HCT116 (cell line): ENCODE measurements around the gene PEX26. TPM values are rescaled to one million over a fixed set of nuclear protein-coding genes. Genes with fewer than 3 reads are reported as not detected.

Experiments
- ATAC-seq: fragments of 200-7000 bp; cut with Tn5 transposase; 2 replicates; pipeline ENCODE4 v1.9.1; 2020; ENCODE audit warnings: mild to moderate bottlenecking, moderate library complexity
- BruUV-seq: library from RNA; stranded (reverse); fragments of 400-500 nt; replicated peaks from 2 replicates; lab custom pipeline; 2021; lab: Mats Ljungman, UMichigan
- CTCF ChIA-PET: fragments of 300-600 bp; sonication (Branson Sonifier 250); formaldehyde crosslinking; loops from one replicate; lab custom pipeline; 2021; ENCODE audit warnings: antibody characterized with exemption; lab: Charles Lee
- POLR2A ChIA-PET: fragments of 300-600, 350-600 bp; sonication (Branson Sonifier 250); formaldehyde crosslinking; loops from one replicate; lab custom pipeline; 2021; ENCODE audit warnings: antibody characterized with exemption; lab: Charles Lee
- RAD21 ChIA-PET, 2 experiments: fragments of 300-600 bp; sonication (Branson Sonifier 250); formaldehyde crosslinking; loops; one replicate each; lab custom pipeline; 2023; ENCODE audit warnings: low total read pairs in 2 of 2; ENCODE audit not compliant: uncharacterized antibody in 2 of 2, unreplicated experiment in 2 of 2, low non-redundant PET in 1 of 2; lab: Charles Lee
- DNase-seq: peaks from one replicate; pipeline ENCODE4 v3.0.0-alpha.2; 2010; ENCODE audit warnings: low read depth, low spot score
- H2AFZ ChIP-seq: fragments of 200-600 bp; shearing (Covaris generic), sonication (generic); 2 replicates; pipeline ENCODE4 v1.6.1; 2017; ENCODE audit warnings: low read depth, mixed run types, mixed read lengths, antibody characterized with exemption, low read length; ENCODE audit not compliant: poor library complexity, severe bottlenecking
- H3K27ac ChIP-seq: 2 replicates; pipeline ENCODE4 v1.5.1; 2012; ENCODE audit warnings: low read depth, low read length
- H3K27me3 ChIP-seq: fragments of 200-600 bp; sonication (generic); 2 replicates; pipeline ENCODE4 v1.6.1; 2016; ENCODE audit warnings: mixed run types, low read length, mixed read lengths; ENCODE audit not compliant: insufficient read depth
- H3K36me3 ChIP-seq, 2 experiments: fragments of 200-500 bp in 1 of 2; fragments of 200-600 bp in 1 of 2; sonication (Bioruptor generic) in 1 of 2; sonication (generic) in 1 of 2; 2 replicates each; pipeline versions ENCODE4 v1.5.1 to v1.6.1; 2014 to 2016; ENCODE audit warnings: low read length in 2 of 2, inconsistent platforms in 1 of 2, mixed read lengths in 1 of 2, mixed run types in 1 of 2; ENCODE audit not compliant: insufficient read depth in 2 of 2, control insufficient read depth in 1 of 2
- H3K4me1 ChIP-seq, 2 experiments: fragments of 200-600 bp in 1 of 2; sonication (generic) in 1 of 2; 2 replicates each; pipeline versions ENCODE4 v1.5.1 to v1.6.1; 2012 to 2017; ENCODE audit warnings: low read length in 2 of 2, inconsistent platforms in 1 of 2, mild to moderate bottlenecking in 1 of 2, mixed read lengths in 1 of 2, mixed run types in 1 of 2, moderate library complexity in 1 of 2; ENCODE audit not compliant: insufficient read depth in 2 of 2, control insufficient read depth in 1 of 2
- H3K4me2 ChIP-seq: fragments of 200-600 bp; sonication (generic); 2 replicates; pipeline ENCODE4 v1.6.1; 2017; ENCODE audit warnings: mixed run types, low read length, mixed read lengths
- H3K4me3 ChIP-seq, 2 experiments: fragments of 200-600 bp in 1 of 2; sonication (generic) in 1 of 2; replicated peaks in 1 of 2; 2 replicates each; pipeline ENCODE4 v1.5.1; 2011 to 2016; ENCODE audit warnings: low read length in 2 of 2, control low read depth in 1 of 2, low read depth in 1 of 2, mild to moderate bottlenecking in 1 of 2, mixed read lengths in 1 of 2, mixed run types in 1 of 2
- H3K79me2 ChIP-seq: fragments of 200-600 bp; sonication (generic); 2 replicates; pipeline ENCODE4 v1.6.1; 2017; ENCODE audit warnings: mild to moderate bottlenecking, mixed run types, low read length, moderate library complexity, mixed read lengths; ENCODE audit not compliant: insufficient read depth
- H3K9ac ChIP-seq: fragments of 200-600 bp; sonication (generic); 2 replicates; pipeline ENCODE4 v1.6.1; 2016; ENCODE audit warnings: low read length, mixed read lengths
- H3K9me2 ChIP-seq: fragments of 200-600 bp; sonication (generic), shearing (Covaris generic); 2 replicates; pipeline ENCODE4 v1.6.1; 2017; ENCODE audit warnings: mixed run types, mild to moderate bottlenecking, moderate library complexity; ENCODE audit not compliant: insufficient read depth
- H3K9me3 ChIP-seq, 2 experiments: fragments of 200-500 bp in 1 of 2; fragments of 200-600 bp in 1 of 2; sonication (Bioruptor generic) in 1 of 2; sonication (generic) in 1 of 2; 2 replicates each; pipeline ENCODE4 v1.6.1; 2014 to 2017; ENCODE audit warnings: low read length in 2 of 2, mixed read lengths in 2 of 2, inconsistent platforms in 1 of 2, low read depth in 1 of 2, mild to moderate bottlenecking in 1 of 2, mixed run types in 1 of 2, moderate library complexity in 1 of 2; ENCODE audit not compliant: control insufficient read depth in 1 of 2, insufficient read depth in 1 of 2
- H4K20me1 ChIP-seq: fragments of 200-600 bp; sonication (generic), shearing (Covaris generic); 2 replicates; pipeline ENCODE4 v1.6.1; 2017; ENCODE audit warnings: mixed run types, mild to moderate bottlenecking, moderate library complexity; ENCODE audit not compliant: insufficient read depth
- ELF1 ChIP-seq: IDR thresholded peaks from 2 replicates; pipeline ENCODE4 v1.6.1; 2012; ENCODE audit warnings: low read depth, borderline replicate concordance
- EZH2phosphoT487 ChIP-seq: fragments of 200-600 bp; IDR thresholded peaks from 2 replicates; pipeline ENCODE4 v1.6.1; 2018; ENCODE audit warnings: antibody characterized with exemption, borderline replicate concordance
- TCF7L2 ChIP-seq: IDR thresholded peaks from 2 replicates; pipeline ENCODE4 v1.7.0; 2011; ENCODE audit warnings: borderline replicate concordance, inconsistent platforms; ENCODE audit not compliant: insufficient read depth, insufficient read length; ENCODE audit errors: extremely low read depth
- intact Hi-C: fragments of 100-400 bp; cut with micrococcal nuclease; formaldehyde crosslinking; loops from 2 replicates; pipeline ENCODE4 v1.10.0; 2022
- total RNA-seq: library from RNA; stranded (reverse); gene quantifications from one replicate; pipeline ENCODE4 v1.2.1, GENCODE V29; 2021; ENCODE audit not compliant: unreplicated experiment
- TF ChIP-seq, protein P1 (sequence below): IDR thresholded peaks from 2 replicates; pipeline ENCODE4 v1.6.1; 2012

PEX26 gene
- total RNA-seq, 1 experiment from 2014 or later: 26.4 TPM

- TF ChIP-seq TCF7L2: no peak
- TF ChIP-seq, protein P1, sequence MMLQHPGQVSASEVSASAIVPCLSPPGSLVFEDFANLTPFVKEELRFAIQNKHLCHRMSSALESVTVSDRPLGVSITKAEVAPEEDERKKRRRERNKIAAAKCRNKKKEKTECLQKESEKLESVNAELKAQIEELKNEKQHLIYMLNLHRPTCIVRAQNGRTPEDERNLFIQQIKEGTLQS: no peak
- no peak for TF ChIP-seq ELF1
- TF ChIP-seq, all 23 proteins: peak for 0
These were observed 48.8 kb upstream of the PEX26 start (continued) for GRCh38 chr22:18028817-18029527.

DNA sequence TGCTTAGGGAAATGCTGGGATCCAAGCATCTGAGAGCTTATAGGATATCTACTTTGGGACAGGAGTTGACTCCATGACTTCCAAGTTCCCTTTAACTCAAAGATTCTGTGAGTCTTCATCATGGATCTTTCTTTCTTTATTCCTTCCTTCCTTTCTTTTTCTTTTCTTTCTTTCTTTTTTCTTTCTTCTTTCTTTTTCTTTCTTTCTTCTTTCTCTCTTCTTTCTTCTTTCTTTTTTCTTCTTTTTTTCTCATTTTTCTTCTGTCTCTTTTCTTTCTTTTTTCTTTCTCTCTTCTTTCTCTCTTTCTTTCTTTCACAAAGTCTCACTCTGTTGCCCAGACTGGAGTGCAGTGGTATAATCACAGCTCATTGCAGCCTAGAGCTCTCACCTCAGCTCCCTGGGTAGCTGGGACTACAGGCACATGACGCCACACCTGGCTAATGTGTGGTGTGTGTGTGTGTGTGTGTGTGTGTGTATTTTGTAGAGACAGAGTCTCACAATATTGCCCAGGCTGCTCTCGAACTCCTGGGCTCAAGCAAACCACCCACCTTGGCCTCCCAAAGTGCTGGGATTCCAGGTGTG is 48.0 kb upstream of the PEX26 start:
- ChIA-PET RAD21 (no interaction called here), POLR2A (no interaction called here)
- DNase-seq: no peak
- BruUV-seq: no TSS peak
- Histone ChIP-seq H3K27me3 (no peaks in the 10 kb centered on the region), H4K20me1 (no peaks in the 10 kb centered on the region), H3K4me1 (peaks cover 29 to 40% of the 10 kb centered on the region in 2 experiments), H3K9me3 (no peaks in the 10 kb centered on the region)
- no peak for TF ChIP-seq EZH2phosphoT487
- TF ChIP-seq, all 23 proteins: peak for 0
- Histone ChIP-seq H3K9ac (no peak overlapping the region), H2AFZ (no peak overlapping the region), H3K4me2 (no peak overlapping the region), H3K36me3 (no peaks in the 10 kb centered on the region), H3K27ac (no peak overlapping the region), H3K9me2 (no peaks in the 10 kb centered on the region), H3K4me3 (no peak overlapping the region), H3K79me2 (no peaks in the 10 kb centered on the region)
- ATAC-seq: no peak
- intact Hi-C loops: no loop called here
- CTCF ChIA-PET: no interaction called here
